Activated CD4-positive, alpha-beta T cell treated with anti-CD3 and anti-CD28 coated beads, Interleukin-2, amount 10 ng/mL, durations not matched to agents 7 days and 5 days (primary cell): Measurements from ENCODE around the gene SLC49A4. TPM values are rescaled to one million over a fixed set of nuclear protein-coding genes. Genes with fewer than 3 reads are reported as not detected.

ENCODE experiments used
- total RNA-seq, 2 experiments: library from RNA; stranded (reverse); gene quantifications; one replicate each; pipeline ENCODE4 v1.2.3, GENCODE V29; 2021

SLC49A4 gene
- total RNA-seq, 2 experiments from 2014 or later = 3.0 to 3.3 TPM

Other genes starting within 250 kb of the SLC49A4 start
- gene PARP9, start 230.8 kb upstream of the SLC49A4 start, total RNA-seq = 100 to 1,000 TPM; 172 to 186 TPM
- gene DTX3L, start 230.7 kb upstream of the SLC49A4 start, total RNA-seq = 100 to 1,000 TPM; 162 to 189 TPM
- 10 to 100 TPM; 39.8 to 40.9 TPM for gene PARP15, start 217.4 kb upstream of the SLC49A4 start, total RNA-seq
- 100 to 1,000 TPM; 147 to 158 TPM for gene PARP14, start 114.2 kb upstream of the SLC49A4 start, total RNA-seq
- gene HSPBAP1, start 1.2 kb upstream of the SLC49A4 start, total RNA-seq = 1 to 10 TPM; 7.5 to 8.3 TPM
- gene SEMA5B, start 232.7 kb downstream of the SLC49A4 start, total RNA-seq = not detected